WTC11 (cell line): ENCODE measurements around the gene CENPK. TPM values are rescaled to one million over a fixed set of nuclear protein-coding genes. Genes with fewer than 3 reads are reported as not detected.
A peak's percentile ranks its signal among the peaks of the same experiment; 100 is the strongest.

Experiments used
- CREB1 ChIP-seq: sonication (generic); formaldehyde crosslinking; IDR thresholded peaks from 2 replicates; pipeline ENCODE4 v1.8.0; 2023; ENCODE audit warnings: mild to moderate bottlenecking, missing genetic modification reagents
- ETV6 ChIP-seq: sonication (generic); formaldehyde crosslinking; IDR thresholded peaks from 2 replicates; pipeline ENCODE4 v1.8.1; 2022; ENCODE audit warnings: mild to moderate bottlenecking, missing genetic modification reagents
- FOXK1 ChIP-seq: sonication (generic); formaldehyde crosslinking; IDR thresholded peaks from 2 replicates; pipeline ENCODE4 v1.8.0; 2022; ENCODE audit warnings: mild to moderate bottlenecking, moderate library complexity, missing genetic modification reagents
- GABPB1 ChIP-seq: sonication (generic); formaldehyde crosslinking; IDR thresholded peaks from 2 replicates; pipeline ENCODE4 v1.8.1; 2023; ENCODE audit warnings: mild to moderate bottlenecking, missing genetic modification reagents
- GTF2I ChIP-seq: fragments of 250-450 bp; sonication (Bioruptor Pico); conservative IDR thresholded peaks from 2 replicates; pipeline ENCODE4 v1.4.0; 2021; ENCODE audit warnings: mild to moderate bottlenecking
- HMGA2 ChIP-seq: fragments of 250-450 bp; sonication (Bioruptor Pico); IDR thresholded peaks from 2 replicates; pipeline ENCODE4 v1.4.0; 2021; ENCODE audit warnings: mild to moderate bottlenecking, moderate library complexity
- IRF1 ChIP-seq: sonication (generic); formaldehyde crosslinking; IDR thresholded peaks from 2 replicates; pipeline ENCODE4 v1.8.0; 2023; ENCODE audit warnings: missing genetic modification reagents
- JUN ChIP-seq: sonication (generic); formaldehyde crosslinking; IDR thresholded peaks from 2 replicates; pipeline ENCODE4 v1.8.0; 2023; ENCODE audit warnings: mild to moderate bottlenecking, missing genetic modification reagents
- MAX ChIP-seq: sonication (generic); formaldehyde crosslinking; IDR thresholded peaks from 2 replicates; pipeline ENCODE4 v1.8.0; 2022; ENCODE audit warnings: mild to moderate bottlenecking, missing genetic modification reagents
- MXD4 ChIP-seq: fragments of 250-450 bp; sonication (Bioruptor Pico); IDR thresholded peaks from 2 replicates; pipeline ENCODE4 v1.8.0; 2021; ENCODE audit warnings: mild to moderate bottlenecking, moderate library complexity, borderline replicate concordance
- NR2C2 ChIP-seq: sonication (generic); formaldehyde crosslinking; IDR thresholded peaks from 2 replicates; pipeline ENCODE4 v1.8.0; 2022; ENCODE audit warnings: mild to moderate bottlenecking, missing genetic modification reagents
- OVOL2 ChIP-seq: fragments of 250-450 bp; sonication (Bioruptor Pico); IDR thresholded peaks from 2 replicates; pipeline ENCODE4 v1.9.0; 2021; ENCODE audit warnings: mild to moderate bottlenecking, borderline replicate concordance
- PRDM15 ChIP-seq: sonication (generic); formaldehyde crosslinking; IDR thresholded peaks from 2 replicates; pipeline ENCODE4 v1.8.0; 2022; ENCODE audit warnings: missing genetic modification reagents
- SMAD3 ChIP-seq: sonication (generic); formaldehyde crosslinking; IDR thresholded peaks from 2 replicates; pipeline ENCODE4 v1.8.0; 2022; ENCODE audit warnings: missing genetic modification reagents, mild to moderate bottlenecking, borderline replicate concordance
- SP1 ChIP-seq: sonication (generic); formaldehyde crosslinking; conservative IDR thresholded peaks from 2 replicates; pipeline ENCODE4 v1.8.1; 2022; ENCODE audit warnings: missing genetic modification reagents
- ZNF138 ChIP-seq: sonication (generic); formaldehyde crosslinking; conservative IDR thresholded peaks from 2 replicates; pipeline ENCODE4 v1.8.1; 2022; ENCODE audit warnings: mild to moderate bottlenecking, moderate library complexity, missing genetic modification reagents
- ZNF281 ChIP-seq: sonication (generic); formaldehyde crosslinking; IDR thresholded peaks from 2 replicates; pipeline ENCODE4 v1.8.0; 2023; ENCODE audit warnings: mild to moderate bottlenecking, missing genetic modification reagents
- ZNF396 ChIP-seq: fragments of 250-450 bp; sonication (Bioruptor Pico); IDR thresholded peaks from 2 replicates; pipeline ENCODE4 v1.8.0; 2021; ENCODE audit warnings: mild to moderate bottlenecking, moderate library complexity, borderline replicate concordance
- ZNF671 ChIP-seq: fragments of 250-450 bp; sonication (Bioruptor Pico); IDR thresholded peaks from 2 replicates; pipeline ENCODE4 v1.8.0; 2021; ENCODE audit warnings: mild to moderate bottlenecking
- total RNA-seq: library from RNA; stranded (reverse); gene quantifications from 3 replicates; pipeline ENCODE4 v1.2.3, GENCODE V29; 2021
- TF ChIP-seq, protein P1 (sequence below): sonication (generic); formaldehyde crosslinking; conservative IDR thresholded peaks from 2 replicates; pipeline ENCODE4 v1.8.1; 2023; ENCODE audit warnings: mild to moderate bottlenecking, low read depth, missing genetic modification reagents, moderate library complexity
- TF ChIP-seq, protein P2 (sequence below): sonication (generic); formaldehyde crosslinking; IDR thresholded peaks from 2 replicates; pipeline ENCODE4 v1.8.1; 2022; ENCODE audit warnings: missing genetic modification reagents, borderline replicate concordance
- TF ChIP-seq, protein P3 (sequence below): sonication (generic); formaldehyde crosslinking; IDR thresholded peaks from 2 replicates; pipeline ENCODE4 v1.8.1; 2022; ENCODE audit warnings: low read depth, mild to moderate bottlenecking, moderate library complexity, missing genetic modification reagents, borderline replicate concordance
- TF ChIP-seq, protein P4 (sequence below): fragments of 200-600 bp; IDR thresholded peaks from 2 replicates; pipeline ENCODE4 v1.8.0; 2022; ENCODE audit warnings: antibody characterized with exemption

The CENPK gene
- total RNA-seq, 1 experiment from 2014 or later = 37.5 TPM

DNA sequence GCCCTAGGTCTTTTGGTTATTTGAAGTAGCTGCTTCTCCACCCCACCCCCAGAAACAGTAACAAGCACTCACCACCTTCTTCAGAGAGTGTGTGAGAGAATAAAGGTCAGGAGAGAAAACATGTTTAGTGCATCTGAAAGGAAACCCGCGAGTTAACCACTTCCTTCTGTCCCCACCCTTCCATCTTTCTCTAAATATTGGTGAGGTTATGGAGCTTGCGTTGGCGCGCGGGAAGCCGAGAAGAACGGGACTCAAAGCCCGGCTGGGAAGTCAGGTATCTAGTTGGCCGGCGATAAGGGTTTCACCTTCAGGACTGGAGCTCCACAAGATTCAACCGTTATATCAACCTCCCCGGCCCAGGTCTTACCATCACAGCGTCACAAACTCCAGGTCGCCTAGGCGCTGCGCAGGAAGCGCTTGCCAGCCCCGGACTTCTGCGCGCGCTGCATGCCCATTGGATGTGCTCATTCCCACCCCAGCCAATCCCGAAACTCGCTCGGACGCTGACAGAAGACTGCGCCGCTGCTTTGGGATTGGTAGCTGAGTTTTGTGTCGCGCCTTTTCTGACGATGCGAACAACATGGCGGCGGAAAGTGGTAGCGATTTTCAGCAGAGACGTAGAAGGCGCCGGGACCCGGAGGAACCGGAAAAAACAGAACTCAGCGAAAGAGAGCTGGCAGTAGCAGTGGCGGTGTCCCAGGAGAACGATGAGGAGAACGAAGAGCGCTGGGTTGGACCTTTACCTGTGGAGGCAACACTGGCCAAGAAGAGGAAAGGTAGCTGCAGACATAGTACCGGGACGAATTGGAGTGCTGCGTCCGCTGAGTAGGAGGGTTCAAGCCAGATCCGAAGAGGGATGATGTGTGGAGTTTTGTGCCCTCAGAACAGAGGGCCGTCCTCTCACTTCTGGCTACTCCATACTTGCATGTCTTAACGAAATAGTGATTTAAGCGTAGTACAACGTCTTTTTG lies at the start of gene CENPK, which contains the start of gene PPWD1 (continued):
- no peak for TF ChIP-seq ZNF671 (CRISPR knock-in tag)
- no peak for TF ChIP-seq HMGA2 (CRISPR knock-in tag)
- no peak for TF ChIP-seq OVOL2
- TF ChIP-seq MAX (CRISPR knock-in tag) = peak; percentile 81
- TF ChIP-seq, protein P1, sequence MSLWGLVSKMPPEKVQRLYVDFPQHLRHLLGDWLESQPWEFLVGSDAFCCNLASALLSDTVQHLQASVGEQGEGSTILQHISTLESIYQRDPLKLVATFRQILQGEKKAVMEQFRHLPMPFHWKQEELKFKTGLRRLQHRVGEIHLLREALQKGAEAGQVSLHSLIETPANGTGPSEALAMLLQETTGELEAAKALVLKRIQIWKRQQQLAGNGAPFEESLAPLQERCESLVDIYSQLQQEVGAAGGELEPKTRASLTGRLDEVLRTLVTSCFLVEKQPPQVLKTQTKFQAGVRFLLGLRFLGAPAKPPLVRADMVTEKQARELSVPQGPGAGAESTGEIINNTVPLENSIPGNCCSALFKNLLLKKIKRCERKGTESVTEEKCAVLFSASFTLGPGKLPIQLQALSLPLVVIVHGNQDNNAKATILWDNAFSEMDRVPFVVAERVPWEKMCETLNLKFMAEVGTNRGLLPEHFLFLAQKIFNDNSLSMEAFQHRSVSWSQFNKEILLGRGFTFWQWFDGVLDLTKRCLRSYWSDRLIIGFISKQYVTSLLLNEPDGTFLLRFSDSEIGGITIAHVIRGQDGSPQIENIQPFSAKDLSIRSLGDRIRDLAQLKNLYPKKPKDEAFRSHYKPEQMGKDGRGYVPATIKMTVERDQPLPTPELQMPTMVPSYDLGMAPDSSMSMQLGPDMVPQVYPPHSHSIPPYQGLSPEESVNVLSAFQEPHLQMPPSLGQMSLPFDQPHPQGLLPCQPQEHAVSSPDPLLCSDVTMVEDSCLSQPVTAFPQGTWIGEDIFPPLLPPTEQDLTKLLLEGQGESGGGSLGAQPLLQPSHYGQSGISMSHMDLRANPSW (CRISPR knock-in tag) = no peak
- TF ChIP-seq CREB1 = peak; percentile 72; the same call in 1 of the 2 replicates
- TF ChIP-seq SP1 (CRISPR knock-in tag) = peak; percentile 78
- TF ChIP-seq IRF1 (CRISPR knock-in tag) = no peak
- peak; percentile 95 for TF ChIP-seq FOXK1 (CRISPR knock-in tag)
- TF ChIP-seq GTF2I = no peak
- TF ChIP-seq MXD4 (CRISPR knock-in tag) = no peak
- TF ChIP-seq ZNF396 (CRISPR knock-in tag) = no peak
- no peak for TF ChIP-seq NR2C2 (CRISPR knock-in tag)
- TF ChIP-seq ZNF138 = no peak
- no peak for TF ChIP-seq JUN
- TF ChIP-seq ZNF281 (CRISPR knock-in tag) = 0 out of 2 replicates have a peak, but pooled peaks have one; percentile 7
- no peak for TF ChIP-seq PRDM15 (CRISPR knock-in tag)
- TF ChIP-seq, protein P2, sequence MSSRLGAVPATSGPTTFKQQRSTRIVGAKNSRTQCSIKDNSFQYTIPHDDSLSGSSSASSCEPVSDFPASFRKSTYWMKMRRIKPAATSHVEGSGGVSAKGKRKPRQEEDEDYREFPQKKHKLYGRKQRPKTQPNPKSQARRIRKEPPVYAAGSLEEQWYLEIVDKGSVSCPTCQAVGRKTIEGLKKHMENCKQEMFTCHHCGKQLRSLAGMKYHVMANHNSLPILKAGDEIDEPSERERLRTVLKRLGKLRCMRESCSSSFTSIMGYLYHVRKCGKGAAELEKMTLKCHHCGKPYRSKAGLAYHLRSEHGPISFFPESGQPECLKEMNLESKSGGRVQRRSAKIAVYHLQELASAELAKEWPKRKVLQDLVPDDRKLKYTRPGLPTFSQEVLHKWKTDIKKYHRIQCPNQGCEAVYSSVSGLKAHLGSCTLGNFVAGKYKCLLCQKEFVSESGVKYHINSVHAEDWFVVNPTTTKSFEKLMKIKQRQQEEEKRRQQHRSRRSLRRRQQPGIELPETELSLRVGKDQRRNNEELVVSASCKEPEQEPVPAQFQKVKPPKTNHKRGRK = no peak
- TF ChIP-seq, protein P3, sequence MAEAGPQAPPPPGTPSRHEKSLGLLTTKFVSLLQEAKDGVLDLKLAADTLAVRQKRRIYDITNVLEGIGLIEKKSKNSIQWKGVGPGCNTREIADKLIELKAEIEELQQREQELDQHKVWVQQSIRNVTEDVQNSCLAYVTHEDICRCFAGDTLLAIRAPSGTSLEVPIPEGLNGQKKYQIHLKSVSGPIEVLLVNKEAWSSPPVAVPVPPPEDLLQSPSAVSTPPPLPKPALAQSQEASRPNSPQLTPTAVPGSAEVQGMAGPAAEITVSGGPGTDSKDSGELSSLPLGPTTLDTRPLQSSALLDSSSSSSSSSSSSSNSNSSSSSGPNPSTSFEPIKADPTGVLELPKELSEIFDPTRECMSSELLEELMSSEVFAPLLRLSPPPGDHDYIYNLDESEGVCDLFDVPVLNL (CRISPR knock-in tag) = peak; percentile 94
- TF ChIP-seq ETV6 (CRISPR knock-in tag) = peak; percentile 94
- no peak for TF ChIP-seq SMAD3 (CRISPR knock-in tag)
- TF ChIP-seq, protein P4, sequence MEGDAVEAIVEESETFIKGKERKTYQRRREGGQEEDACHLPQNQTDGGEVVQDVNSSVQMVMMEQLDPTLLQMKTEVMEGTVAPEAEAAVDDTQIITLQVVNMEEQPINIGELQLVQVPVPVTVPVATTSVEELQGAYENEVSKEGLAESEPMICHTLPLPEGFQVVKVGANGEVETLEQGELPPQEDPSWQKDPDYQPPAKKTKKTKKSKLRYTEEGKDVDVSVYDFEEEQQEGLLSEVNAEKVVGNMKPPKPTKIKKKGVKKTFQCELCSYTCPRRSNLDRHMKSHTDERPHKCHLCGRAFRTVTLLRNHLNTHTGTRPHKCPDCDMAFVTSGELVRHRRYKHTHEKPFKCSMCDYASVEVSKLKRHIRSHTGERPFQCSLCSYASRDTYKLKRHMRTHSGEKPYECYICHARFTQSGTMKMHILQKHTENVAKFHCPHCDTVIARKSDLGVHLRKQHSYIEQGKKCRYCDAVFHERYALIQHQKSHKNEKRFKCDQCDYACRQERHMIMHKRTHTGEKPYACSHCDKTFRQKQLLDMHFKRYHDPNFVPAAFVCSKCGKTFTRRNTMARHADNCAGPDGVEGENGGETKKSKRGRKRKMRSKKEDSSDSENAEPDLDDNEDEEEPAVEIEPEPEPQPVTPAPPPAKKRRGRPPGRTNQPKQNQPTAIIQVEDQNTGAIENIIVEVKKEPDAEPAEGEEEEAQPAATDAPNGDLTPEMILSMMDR = no peak
- TF ChIP-seq GABPB1 (CRISPR knock-in tag) = peak; percentile 60; the same call in 1 of the 2 replicates
